ENCODE measurements around the gene ORMDL3.

DNA sequence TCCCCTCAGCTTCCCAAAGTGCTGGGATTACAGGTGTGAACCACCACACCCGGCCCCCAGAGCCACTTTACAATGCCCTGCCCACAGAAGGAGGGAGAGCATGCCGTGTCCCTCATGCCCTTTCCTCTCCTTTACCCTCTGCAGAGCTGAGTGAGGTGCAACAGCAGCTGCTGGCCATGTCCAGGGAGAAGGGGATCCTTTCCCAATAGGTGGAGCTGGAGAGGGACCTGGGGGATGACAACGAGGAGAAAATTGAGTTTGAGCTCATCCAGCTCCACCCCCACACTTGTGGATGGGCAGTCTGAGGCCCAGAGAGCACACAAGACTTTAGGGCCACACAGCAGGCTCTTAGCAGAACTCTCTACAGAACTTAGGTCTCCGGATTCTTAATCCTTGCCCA, 27.5 kb upstream of the ORMDL3 start:
- TF ChIP-seq EZH2 (IDR thresholded peaks at IDR 0.05; ENCODE audit: borderline replicate concordance, low read depth, low read length, poor library complexity, severe bottlenecking) = no peak
- TF ChIP-seq, protein P1, sequence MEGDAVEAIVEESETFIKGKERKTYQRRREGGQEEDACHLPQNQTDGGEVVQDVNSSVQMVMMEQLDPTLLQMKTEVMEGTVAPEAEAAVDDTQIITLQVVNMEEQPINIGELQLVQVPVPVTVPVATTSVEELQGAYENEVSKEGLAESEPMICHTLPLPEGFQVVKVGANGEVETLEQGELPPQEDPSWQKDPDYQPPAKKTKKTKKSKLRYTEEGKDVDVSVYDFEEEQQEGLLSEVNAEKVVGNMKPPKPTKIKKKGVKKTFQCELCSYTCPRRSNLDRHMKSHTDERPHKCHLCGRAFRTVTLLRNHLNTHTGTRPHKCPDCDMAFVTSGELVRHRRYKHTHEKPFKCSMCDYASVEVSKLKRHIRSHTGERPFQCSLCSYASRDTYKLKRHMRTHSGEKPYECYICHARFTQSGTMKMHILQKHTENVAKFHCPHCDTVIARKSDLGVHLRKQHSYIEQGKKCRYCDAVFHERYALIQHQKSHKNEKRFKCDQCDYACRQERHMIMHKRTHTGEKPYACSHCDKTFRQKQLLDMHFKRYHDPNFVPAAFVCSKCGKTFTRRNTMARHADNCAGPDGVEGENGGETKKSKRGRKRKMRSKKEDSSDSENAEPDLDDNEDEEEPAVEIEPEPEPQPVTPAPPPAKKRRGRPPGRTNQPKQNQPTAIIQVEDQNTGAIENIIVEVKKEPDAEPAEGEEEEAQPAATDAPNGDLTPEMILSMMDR (conservative IDR thresholded peaks at IDR 0.05; ENCODE audit: low read depth, low read length) = no peak

Measured in A673 (cell line).